Measurements from ENCODE around the gene AKAP6. TPM values are rescaled to one million over a fixed set of nuclear protein-coding genes. Genes with fewer than 3 reads are reported as not detected.
"Not testable (repeated sequence)": the region's sequence is repeated elsewhere in the genome, so short reads cannot be mapped to it uniquely, and the experiment has no call there.

AKAP6 gene
- total and polyA plus RNA-seq, 8 donors: 3.7 to 7.2 (median 6.0) TPM

DNA sequence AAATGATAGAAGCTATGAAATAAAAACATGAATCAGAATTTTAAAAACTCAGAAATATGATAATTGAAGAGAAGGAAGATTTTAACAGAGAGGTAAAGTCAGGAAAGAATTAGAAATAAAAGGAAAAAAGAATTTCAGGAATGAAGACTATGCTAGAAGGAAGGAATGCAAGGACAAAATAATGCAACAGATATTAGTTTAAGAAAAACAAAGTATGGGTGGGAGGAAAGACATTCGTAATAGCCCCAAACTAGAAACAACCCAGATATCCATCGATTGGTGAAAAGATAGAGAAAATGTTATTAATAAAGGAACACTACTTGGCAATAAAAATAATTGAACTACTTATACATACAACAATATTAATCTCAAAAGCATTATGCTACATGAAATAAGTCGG, 129.6 kb downstream of the AKAP6 start:
- Histone ChIP-seq H3K4me1 (no peaks in the 10 kb centered on the region), H3K27me3 (no peaks in the 10 kb centered on the region), H3K27ac (no peak overlapping the region), H3K4me3 (no peak overlapping the region), H3K36me3 (no peaks in the 10 kb centered on the region), H3K9me3 (peaks cover 0 to 5% of the 10 kb centered on the region in 2 donors)
- ATAC-seq: no peak
- TF ChIP-seq, protein P1, sequence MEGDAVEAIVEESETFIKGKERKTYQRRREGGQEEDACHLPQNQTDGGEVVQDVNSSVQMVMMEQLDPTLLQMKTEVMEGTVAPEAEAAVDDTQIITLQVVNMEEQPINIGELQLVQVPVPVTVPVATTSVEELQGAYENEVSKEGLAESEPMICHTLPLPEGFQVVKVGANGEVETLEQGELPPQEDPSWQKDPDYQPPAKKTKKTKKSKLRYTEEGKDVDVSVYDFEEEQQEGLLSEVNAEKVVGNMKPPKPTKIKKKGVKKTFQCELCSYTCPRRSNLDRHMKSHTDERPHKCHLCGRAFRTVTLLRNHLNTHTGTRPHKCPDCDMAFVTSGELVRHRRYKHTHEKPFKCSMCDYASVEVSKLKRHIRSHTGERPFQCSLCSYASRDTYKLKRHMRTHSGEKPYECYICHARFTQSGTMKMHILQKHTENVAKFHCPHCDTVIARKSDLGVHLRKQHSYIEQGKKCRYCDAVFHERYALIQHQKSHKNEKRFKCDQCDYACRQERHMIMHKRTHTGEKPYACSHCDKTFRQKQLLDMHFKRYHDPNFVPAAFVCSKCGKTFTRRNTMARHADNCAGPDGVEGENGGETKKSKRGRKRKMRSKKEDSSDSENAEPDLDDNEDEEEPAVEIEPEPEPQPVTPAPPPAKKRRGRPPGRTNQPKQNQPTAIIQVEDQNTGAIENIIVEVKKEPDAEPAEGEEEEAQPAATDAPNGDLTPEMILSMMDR (IDR thresholded peaks at IDR 0.05): no peak
- intact Hi-C loops (cut with DNase I): no loop called here
- DNase-seq: no peak

DNA sequence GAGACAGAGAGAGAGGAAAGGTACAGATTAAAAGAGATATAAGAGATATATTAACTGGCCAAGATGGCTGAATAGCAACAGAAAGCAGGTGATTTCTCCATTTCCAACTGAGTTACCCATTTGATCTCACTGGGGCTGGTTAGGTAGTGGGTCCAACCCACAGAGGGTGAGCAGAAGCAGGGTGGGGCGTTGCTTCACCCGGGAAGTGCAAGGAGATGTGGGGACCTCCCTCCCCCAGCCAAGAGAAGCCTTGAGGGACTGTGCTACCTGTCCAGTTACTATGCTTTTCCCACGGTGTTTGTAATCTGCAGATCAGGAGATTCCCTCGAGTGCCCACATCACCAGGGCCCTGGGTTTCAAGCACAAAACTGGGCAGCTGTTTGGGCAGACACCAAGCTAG, 131.2 kb downstream of the AKAP6 start:
- intact Hi-C loops (cut with DNase I): no loop called here
- no peak overlapping the region for H3K27ac ChIP-seq

DNA sequence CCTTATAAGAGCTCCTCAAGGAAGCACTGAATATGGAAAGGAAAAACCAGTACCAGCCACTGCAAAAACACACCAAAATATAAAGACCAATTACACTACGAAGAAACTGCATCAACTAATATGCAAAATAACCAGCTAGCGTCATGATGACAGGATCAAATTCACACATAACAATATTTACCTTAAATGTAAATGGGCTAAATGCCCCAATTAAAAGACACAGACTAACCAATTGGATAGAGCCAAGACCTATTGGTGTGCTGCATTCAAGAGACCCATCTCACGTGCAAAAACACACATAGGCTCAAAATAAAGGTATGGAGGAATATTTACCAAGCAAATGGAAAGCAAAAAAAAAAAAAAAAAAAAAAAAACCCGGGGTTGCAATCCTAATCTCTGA, 133.5 kb downstream of the AKAP6 start:
- H3K27me3 ChIP-seq; H3K36me3 ChIP-seq; ATAC-seq; H3K4me3 ChIP-seq; DNase-seq; H3K9me3 ChIP-seq; H3K4me1 ChIP-seq; H3K27ac ChIP-seq; intact Hi-C loops (cut with DNase I): not testable (repeated sequence)

More for the DNA sequence above, 131.2 kb downstream of the AKAP6 start:
- ATAC-seq: no peak
- H3K4me3 ChIP-seq: no peak overlapping the region
- TF ChIP-seq, protein P1 (IDR thresholded peaks at IDR 0.05): no peak
- H3K9me3 ChIP-seq: peaks cover 0 to 5% of the 10 kb centered on the region in 2 donors
- no peaks in the 10 kb centered on the region for H3K27me3 ChIP-seq
- no peaks in the 10 kb centered on the region for H3K4me1 ChIP-seq
- no peaks in the 10 kb centered on the region for H3K36me3 ChIP-seq
- DNase-seq: no peak

DNA sequence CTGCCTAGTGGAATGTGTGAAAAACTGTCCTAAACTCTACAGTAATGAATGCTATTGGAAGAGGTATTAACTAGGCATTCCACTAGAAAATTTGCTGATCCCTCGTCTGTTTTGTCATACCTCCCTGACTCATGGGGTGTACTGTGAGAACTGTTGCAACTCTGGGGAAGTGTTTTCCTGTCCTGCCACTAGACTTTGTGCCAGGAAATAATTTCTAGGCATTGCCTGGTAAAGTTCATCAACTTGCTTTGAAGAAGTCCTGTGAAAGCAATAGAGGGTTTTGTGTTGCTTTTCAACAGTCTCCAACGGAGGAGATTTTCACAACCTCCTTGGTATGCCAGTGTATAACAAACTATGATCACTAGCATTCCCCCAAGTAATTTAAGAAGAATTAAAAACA, 139.9 kb downstream of the AKAP6 start:
- H3K4me3 ChIP-seq: no peak overlapping the region
- TF ChIP-seq, protein P1 (IDR thresholded peaks at IDR 0.05): no peak
- no peaks in the 10 kb centered on the region for H3K9me3 ChIP-seq
- no peaks in the 10 kb centered on the region for H3K36me3 ChIP-seq
- ATAC-seq (peak; percentile 57), DNase-seq (peak in 1 of 4 donors; percentile 26)
- H3K4me1 ChIP-seq: peaks cover 0 to 5% of the 10 kb centered on the region in 2 donors
- no peaks in the 10 kb centered on the region for H3K27me3 ChIP-seq
- intact Hi-C loops (cut with DNase I): no loop called here
- no peak overlapping the region for H3K27ac ChIP-seq

DNA sequence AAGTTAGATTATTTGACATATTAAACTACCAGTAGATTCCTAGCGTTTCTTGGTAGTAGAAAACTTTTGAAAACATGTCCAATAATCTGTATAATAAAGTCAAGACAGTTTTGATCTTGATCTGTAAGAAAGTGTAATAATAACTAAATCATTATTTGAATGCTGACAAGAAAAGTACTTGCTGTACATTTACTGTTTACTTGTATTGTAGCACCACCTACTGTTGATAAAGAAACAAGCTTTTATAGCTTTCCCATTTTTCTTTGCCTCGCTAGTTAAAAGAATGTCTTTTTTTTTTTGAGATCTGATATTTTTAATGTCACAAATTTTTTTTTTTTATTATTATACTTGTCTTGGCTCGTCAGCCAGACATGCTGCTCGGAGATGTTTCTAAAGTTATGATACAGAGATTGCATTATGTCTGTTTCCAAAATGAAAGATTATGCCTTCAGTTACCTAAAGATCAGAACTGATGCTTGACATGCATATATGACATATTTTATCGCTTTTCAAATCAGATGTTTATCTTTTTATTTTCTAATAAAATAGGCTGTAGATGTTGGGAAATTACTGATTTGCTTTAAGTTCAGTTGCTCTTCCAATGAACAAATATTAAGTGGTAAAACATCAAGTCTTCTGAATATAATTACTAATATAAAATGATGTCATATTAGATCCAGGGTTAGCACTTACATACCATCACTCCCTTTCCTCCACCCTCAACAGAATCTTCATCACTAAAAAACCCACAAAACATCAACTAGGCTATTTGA, 140.5 kb downstream of the AKAP6 start:
- no peaks in the 10 kb centered on the region for H3K36me3 ChIP-seq
- peaks cover 0 to 5% of the 10 kb centered on the region in 2 donors for H3K4me1 ChIP-seq
- intact Hi-C loops (cut with DNase I): no loop called here
- no peak overlapping the region for H3K4me3 ChIP-seq
- DNase-seq (peak in 2 of 4 donors; percentile 41 to 52), ATAC-seq (peak; percentile 74)
- no peaks in the 10 kb centered on the region for H3K27me3 ChIP-seq
- H3K27ac ChIP-seq: no peak overlapping the region
- H3K9me3 ChIP-seq: no peaks in the 10 kb centered on the region
- TF ChIP-seq, protein P1 (IDR thresholded peaks at IDR 0.05): peak; percentile 34 to 47
